Measurements from ENCODE around the gene THSD7B.

Gene THSD7B

DNA sequence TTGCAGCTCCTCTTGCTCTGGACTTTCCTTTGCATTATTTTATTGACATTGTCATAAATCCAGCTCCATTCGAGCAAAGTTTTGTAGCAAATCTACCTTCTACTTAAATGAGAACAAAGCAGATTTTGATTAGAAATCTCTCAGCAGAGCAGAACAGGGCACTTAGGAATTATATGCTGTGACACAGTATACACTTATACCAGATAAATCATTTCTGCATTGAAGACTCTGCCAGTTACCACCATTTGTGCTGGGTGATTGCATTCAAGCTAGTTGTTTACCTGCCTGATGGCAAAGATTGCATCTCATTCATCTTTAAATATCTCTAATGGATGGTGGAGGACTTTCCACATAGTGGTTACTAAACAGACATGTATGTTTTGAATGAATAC, 757.3 kb downstream of the THSD7B start (continued):
- TF ChIP-seq, protein P1, sequence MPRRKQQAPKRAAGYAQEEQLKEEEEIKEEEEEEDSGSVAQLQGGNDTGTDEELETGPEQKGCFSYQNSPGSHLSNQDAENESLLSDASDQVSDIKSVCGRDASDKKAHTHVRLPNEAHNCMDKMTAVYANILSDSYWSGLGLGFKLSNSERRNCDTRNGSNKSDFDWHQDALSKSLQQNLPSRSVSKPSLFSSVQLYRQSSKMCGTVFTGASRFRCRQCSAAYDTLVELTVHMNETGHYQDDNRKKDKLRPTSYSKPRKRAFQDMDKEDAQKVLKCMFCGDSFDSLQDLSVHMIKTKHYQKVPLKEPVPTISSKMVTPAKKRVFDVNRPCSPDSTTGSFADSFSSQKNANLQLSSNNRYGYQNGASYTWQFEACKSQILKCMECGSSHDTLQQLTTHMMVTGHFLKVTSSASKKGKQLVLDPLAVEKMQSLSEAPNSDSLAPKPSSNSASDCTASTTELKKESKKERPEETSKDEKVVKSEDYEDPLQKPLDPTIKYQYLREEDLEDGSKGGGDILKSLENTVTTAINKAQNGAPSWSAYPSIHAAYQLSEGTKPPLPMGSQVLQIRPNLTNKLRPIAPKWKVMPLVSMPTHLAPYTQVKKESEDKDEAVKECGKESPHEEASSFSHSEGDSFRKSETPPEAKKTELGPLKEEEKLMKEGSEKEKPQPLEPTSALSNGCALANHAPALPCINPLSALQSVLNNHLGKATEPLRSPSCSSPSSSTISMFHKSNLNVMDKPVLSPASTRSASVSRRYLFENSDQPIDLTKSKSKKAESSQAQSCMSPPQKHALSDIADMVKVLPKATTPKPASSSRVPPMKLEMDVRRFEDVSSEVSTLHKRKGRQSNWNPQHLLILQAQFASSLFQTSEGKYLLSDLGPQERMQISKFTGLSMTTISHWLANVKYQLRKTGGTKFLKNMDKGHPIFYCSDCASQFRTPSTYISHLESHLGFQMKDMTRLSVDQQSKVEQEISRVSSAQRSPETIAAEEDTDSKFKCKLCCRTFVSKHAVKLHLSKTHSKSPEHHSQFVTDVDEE (CRISPR knock-in tag; IDR thresholded peaks at IDR 0.05) = no peak
- no peak for TF ChIP-seq ARNTL (CRISPR knock-in tag; IDR thresholded peaks at IDR 0.05; ENCODE audit: borderline replicate concordance, low read depth)

DNA sequence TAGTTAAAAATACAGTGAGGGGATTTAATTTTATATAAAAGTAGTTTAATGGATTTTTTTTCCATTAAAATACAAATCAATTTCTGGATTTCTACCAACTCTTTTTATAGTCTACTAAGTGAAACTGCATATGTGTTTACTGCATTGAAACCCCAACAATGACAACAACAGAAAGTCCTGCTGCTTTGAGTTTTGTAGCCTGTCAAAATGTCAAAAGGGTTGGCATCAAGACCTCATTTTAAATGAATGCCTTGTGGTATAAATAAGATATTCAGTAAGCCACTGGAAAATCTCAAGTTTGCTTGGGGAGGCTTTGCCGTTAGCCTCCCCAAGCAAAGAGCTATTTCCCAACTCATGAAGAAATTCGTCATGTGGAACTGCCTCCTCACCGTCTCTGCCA, 758.6 kb downstream of the THSD7B start:
- no peak for ATAC-seq
- TF ChIP-seq, protein P2, sequence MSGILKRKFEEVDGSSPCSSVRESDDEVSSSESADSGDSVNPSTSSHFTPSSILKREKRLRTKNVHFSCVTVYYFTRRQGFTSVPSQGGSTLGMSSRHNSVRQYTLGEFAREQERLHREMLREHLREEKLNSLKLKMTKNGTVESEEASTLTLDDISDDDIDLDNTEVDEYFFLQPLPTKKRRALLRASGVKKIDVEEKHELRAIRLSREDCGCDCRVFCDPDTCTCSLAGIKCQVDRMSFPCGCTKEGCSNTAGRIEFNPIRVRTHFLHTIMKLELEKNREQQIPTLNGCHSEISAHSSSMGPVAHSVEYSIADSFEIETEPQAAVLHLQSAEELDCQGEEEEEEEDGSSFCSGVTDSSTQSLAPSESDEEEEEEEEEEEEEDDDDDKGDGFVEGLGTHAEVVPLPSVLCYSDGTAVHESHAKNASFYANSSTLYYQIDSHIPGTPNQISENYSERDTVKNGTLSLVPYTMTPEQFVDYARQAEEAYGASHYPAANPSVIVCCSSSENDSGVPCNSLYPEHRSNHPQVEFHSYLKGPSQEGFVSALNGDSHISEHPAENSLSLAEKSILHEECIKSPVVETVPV (CRISPR knock-in tag; IDR thresholded peaks at IDR 0.05) = no peak
- TF ChIP-seq, protein P3, sequence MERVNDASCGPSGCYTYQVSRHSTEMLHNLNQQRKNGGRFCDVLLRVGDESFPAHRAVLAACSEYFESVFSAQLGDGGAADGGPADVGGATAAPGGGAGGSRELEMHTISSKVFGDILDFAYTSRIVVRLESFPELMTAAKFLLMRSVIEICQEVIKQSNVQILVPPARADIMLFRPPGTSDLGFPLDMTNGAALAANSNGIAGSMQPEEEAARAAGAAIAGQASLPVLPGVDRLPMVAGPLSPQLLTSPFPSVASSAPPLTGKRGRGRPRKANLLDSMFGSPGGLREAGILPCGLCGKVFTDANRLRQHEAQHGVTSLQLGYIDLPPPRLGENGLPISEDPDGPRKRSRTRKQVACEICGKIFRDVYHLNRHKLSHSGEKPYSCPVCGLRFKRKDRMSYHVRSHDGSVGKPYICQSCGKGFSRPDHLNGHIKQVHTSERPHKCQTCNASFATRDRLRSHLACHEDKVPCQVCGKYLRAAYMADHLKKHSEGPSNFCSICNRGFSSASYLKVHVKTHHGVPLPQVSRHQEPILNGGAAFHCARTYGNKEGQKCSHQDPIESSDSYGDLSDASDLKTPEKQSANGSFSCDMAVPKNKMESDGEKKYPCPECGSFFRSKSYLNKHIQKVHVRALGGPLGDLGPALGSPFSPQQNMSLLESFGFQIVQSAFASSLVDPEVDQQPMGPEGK (CRISPR knock-in tag; IDR thresholded peaks at IDR 0.05; ENCODE audit: borderline replicate concordance) = no peak
- TF ChIP-seq ZNF8 (CRISPR knock-in tag; IDR thresholded peaks at IDR 0.05) = no peak
- TF ChIP-seq GLIS3 (CRISPR knock-in tag; IDR thresholded peaks at IDR 0.05) = no peak
- TF ChIP-seq ZNF565 (CRISPR knock-in tag; conservative IDR thresholded peaks at IDR 0.05; ENCODE audit: low read depth) = no peak
- no peak for TF ChIP-seq TOX (CRISPR knock-in tag; IDR thresholded peaks at IDR 0.05; ENCODE audit: borderline replicate concordance)
- TF ChIP-seq ESRRG (CRISPR knock-in tag; IDR thresholded peaks at IDR 0.05) = no peak
- TF ChIP-seq ZFP30 (CRISPR knock-in tag; IDR thresholded peaks at IDR 0.05) = no peak
- TF ChIP-seq RARB (CRISPR knock-in tag; IDR thresholded peaks at IDR 0.05) = no peak
- TF ChIP-seq OSR1 (CRISPR knock-in tag; IDR thresholded peaks at IDR 0.05) = no peak
- TF ChIP-seq CSDC2 (CRISPR knock-in tag; IDR thresholded peaks at IDR 0.05) = no peak
- no peak for TF ChIP-seq ZC3H10 (CRISPR knock-in tag; IDR thresholded peaks at IDR 0.05)
- TF ChIP-seq, protein P4, sequence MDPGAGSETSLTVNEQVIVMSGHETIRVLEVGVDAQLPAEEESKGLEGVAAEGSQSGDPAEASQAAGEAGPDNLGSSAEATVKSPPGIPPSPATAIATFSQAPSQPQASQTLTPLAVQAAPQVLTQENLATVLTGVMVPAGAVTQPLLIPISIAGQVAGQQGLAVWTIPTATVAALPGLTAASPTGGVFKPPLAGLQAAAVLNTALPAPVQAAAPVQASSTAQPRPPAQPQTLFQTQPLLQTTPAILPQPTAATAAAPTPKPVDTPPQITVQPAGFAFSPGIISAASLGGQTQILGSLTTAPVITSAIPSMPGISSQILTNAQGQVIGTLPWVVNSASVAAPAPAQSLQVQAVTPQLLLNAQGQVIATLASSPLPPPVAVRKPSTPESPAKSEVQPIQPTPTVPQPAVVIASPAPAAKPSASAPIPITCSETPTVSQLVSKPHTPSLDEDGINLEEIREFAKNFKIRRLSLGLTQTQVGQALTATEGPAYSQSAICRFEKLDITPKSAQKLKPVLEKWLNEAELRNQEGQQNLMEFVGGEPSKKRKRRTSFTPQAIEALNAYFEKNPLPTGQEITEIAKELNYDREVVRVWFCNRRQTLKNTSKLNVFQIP (CRISPR knock-in tag; IDR thresholded peaks at IDR 0.05; ENCODE audit: borderline replicate concordance, low read depth) = no peak
- TF ChIP-seq ISL1 (CRISPR knock-in tag; IDR thresholded peaks at IDR 0.05) = no peak
- no peak for TF ChIP-seq TCF4 (CRISPR knock-in tag; IDR thresholded peaks at IDR 0.05; ENCODE audit: borderline replicate concordance)
- no peak for TF ChIP-seq SNAI2 (CRISPR knock-in tag; IDR thresholded peaks at IDR 0.05)
- no peak for TF ChIP-seq ARNTL (CRISPR knock-in tag; IDR thresholded peaks at IDR 0.05; ENCODE audit: borderline replicate concordance, low read depth)

DNA sequence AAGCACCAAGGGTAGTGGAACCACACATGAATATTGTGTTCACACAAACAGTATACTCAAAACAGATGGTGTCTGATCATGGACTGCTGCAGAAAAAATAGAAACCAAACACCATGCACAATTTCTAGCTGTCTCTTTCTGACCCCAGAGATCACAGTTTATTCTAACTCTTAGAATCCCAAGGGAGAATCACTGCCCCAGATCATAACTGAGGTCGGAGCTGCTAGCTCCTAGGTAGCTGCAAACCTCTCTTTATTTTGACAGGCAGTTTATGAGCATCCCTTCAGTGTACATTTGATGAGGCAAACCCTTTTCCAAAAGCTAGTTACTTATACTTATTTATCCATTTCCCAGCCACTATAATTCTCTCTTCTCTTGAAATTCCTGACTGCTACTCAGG, 759.8 kb downstream of the THSD7B start:
- no peak for ATAC-seq
- TF ChIP-seq OSR1 (CRISPR knock-in tag; IDR thresholded peaks at IDR 0.05) (no peak), PPARA (CRISPR knock-in tag; IDR thresholded peaks at IDR 0.05; ENCODE audit: borderline replicate concordance) (no peak), ZNF8 (CRISPR knock-in tag; IDR thresholded peaks at IDR 0.05) (no peak), ZNF70 (CRISPR knock-in tag; IDR thresholded peaks at IDR 0.05) (no peak), TCF4 (CRISPR knock-in tag; IDR thresholded peaks at IDR 0.05; ENCODE audit: borderline replicate concordance) (no peak), SNAI2 (CRISPR knock-in tag; IDR thresholded peaks at IDR 0.05) (no peak), GLIS3 (CRISPR knock-in tag; IDR thresholded peaks at IDR 0.05) (no peak), TOX (CRISPR knock-in tag; IDR thresholded peaks at IDR 0.05; ENCODE audit: borderline replicate concordance) (no peak), RARB (CRISPR knock-in tag; IDR thresholded peaks at IDR 0.05) (no peak), ZNF565 (CRISPR knock-in tag; conservative IDR thresholded peaks at IDR 0.05; ENCODE audit: low read depth) (no peak), ZC3H10 (CRISPR knock-in tag; IDR thresholded peaks at IDR 0.05) (no peak)
- TF ChIP-seq, protein P4 (CRISPR knock-in tag; IDR thresholded peaks at IDR 0.05; ENCODE audit: borderline replicate concordance, low read depth) = no peak
- TF ChIP-seq, protein P2 (CRISPR knock-in tag; IDR thresholded peaks at IDR 0.05) = no peak
- TF ChIP-seq, protein P3 (CRISPR knock-in tag; IDR thresholded peaks at IDR 0.05; ENCODE audit: borderline replicate concordance) = no peak
- TF ChIP-seq, protein P1 (CRISPR knock-in tag; IDR thresholded peaks at IDR 0.05) = no peak

Measured in SK-N-SH treated with all-trans-retinoic acid at 6 μM for 48 hours (cell line).